Lower lobe of right lung (tissue), 2 donors: ENCODE results near the gene SLC24A3. TPM values are rescaled to one million over a fixed set of nuclear protein-coding genes. Genes with fewer than 3 reads are reported as not detected.

Source experiments
- ATAC-seq, 2 donors: fragments of 200-7000 bp; cut with Tn5 transposase; one replicate each; pipeline ENCODE4 v1.9.1; 2020 to 2022; ENCODE audit warnings: mild to moderate bottlenecking in 2 of 2, moderate library complexity in 2 of 2
- DNase-seq: peaks from one replicate; pipeline ENCODE4 v3.0.0-alpha.2; 2020
- H3K27ac ChIP-seq: fragments of 200-600 bp; one replicate; pipeline ENCODE4 v1.8.0; 2022
- H3K27me3 ChIP-seq: fragments of 200-600 bp; one replicate; pipeline ENCODE4 v1.8.0; 2022; ENCODE audit warnings: low read depth
- H3K36me3 ChIP-seq: fragments of 200-600 bp; one replicate; pipeline ENCODE4 v1.8.0; 2022; ENCODE audit warnings: mild to moderate bottlenecking
- H3K4me1 ChIP-seq: fragments of 200-600 bp; one replicate; pipeline ENCODE4 v1.8.0; 2022
- H3K4me3 ChIP-seq: fragments of 200-600 bp; one replicate; pipeline ENCODE4 v1.8.0; 2022; ENCODE audit warnings: mild to moderate bottlenecking
- H3K9me3 ChIP-seq: fragments of 200-600 bp; one replicate; pipeline ENCODE4 v1.8.0; 2022
- CTCF ChIP-seq: fragments of 200-600 bp; IDR thresholded peaks from one replicate; pipeline ENCODE4 v1.8.0; 2022; ENCODE audit warnings: antibody characterized with exemption, mild to moderate bottlenecking
- intact Hi-C: fragments of 100-400 bp; cut with DNase I; formaldehyde crosslinking; loops from one replicate; pipeline ENCODE4 v1.11.0; 2022
- total RNA-seq: library from RNA; stranded (reverse); fragmentation: NEBNext Ultra II Directional; extraction: Animal tissue kit (Norgen Biotek cat#: 25700); gene quantifications from one replicate; pipeline ENCODE4 v1.2.1, GENCODE V29; 2021
- donor health status: DM: no; HTN: yes; CAD: no; lungs with severe emphysema.

The SLC24A3 gene
- total RNA-seq, 1 donor from 2014 or later: 7.9 TPM

DNA sequence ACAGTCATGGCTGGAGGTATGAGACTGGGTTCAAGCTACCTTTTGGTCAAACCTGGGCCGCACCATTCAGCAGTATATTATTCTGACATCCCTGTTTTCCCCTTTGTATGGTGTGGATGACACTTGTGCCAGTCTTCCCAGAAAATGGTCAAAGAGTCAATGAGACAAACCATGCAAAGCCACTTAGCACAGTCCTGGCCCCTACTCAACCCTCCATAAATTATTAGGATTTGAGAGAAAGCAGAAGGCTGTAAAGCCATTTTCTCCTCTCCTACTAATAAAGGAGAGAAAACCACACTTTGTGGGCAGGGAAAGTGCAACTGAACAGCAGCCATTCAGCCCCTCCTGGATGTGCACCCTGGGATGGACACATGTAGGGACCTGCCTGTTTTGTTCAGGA lies 236.2 kb downstream of the SLC24A3 start:
- H3K4me3 ChIP-seq: no peak overlapping the region
- peaks cover 1% of the 10 kb centered on the region for H3K9me3 ChIP-seq
- no peaks in the 10 kb centered on the region for H3K36me3 ChIP-seq
- no peak for ATAC-seq
- no peak for TF ChIP-seq CTCF
- H3K4me1 ChIP-seq: peaks cover 6% of the 10 kb centered on the region
- DNase-seq: no peak
- intact Hi-C loops: no loop called here
- no peaks in the 10 kb centered on the region for H3K27me3 ChIP-seq
- H3K27ac ChIP-seq: no peak overlapping the region

DNA sequence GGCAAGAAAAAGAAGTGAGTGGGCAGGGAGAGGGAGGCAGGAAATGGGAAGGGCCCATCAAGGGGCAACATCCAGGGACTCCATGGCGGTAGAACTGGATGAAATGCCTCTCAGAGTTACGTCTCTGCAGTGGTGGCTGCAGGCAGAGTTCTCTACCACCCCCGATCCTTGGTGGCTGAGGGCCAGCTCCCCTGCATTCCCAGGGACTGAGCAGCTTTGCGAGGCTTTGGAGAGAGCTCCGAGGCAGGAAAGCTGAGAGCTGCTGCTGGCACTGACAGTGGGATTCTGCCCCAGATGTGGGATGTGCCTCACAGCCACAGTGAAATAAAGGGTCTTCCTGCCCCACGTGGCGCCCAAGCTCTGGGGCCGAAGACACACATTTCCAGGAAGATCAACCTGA lies 236.6 kb downstream of the SLC24A3 start:
- Histone ChIP-seq H3K27me3 (no peaks in the 10 kb centered on the region), H3K27ac (no peak overlapping the region), H3K4me3 (no peak overlapping the region), H3K36me3 (no peaks in the 10 kb centered on the region), H3K4me1 (peaks cover 6% of the 10 kb centered on the region), H3K9me3 (no peaks in the 10 kb centered on the region)
- intact Hi-C loops: no loop called here
- no peak for TF ChIP-seq CTCF
- ATAC-seq (no peak), DNase-seq (no peak)

- Histone ChIP-seq H3K27me3 (no peaks in the 10 kb centered on the region), H3K4me3 (no peak overlapping the region), H3K4me1 (peaks cover 6% of the 10 kb centered on the region), H3K9me3 (no peaks in the 10 kb centered on the region), H3K36me3 (no peaks in the 10 kb centered on the region), H3K27ac (no peak overlapping the region)
- intact Hi-C loops: no loop called here
- TF ChIP-seq CTCF: no peak
- no peak for DNase-seq
- no peak for ATAC-seq
Measured at GRCh38 chr20:19451231-19451922, 238.9 kb downstream of the SLC24A3 start.

- H3K36me3 ChIP-seq: no peaks in the 10 kb centered on the region
- H3K9me3 ChIP-seq: no peaks in the 10 kb centered on the region
- ATAC-seq: no peak
- TF ChIP-seq CTCF: no peak
- no peak for DNase-seq
- H3K4me1 ChIP-seq: peaks cover 6% of the 10 kb centered on the region
- no peaks in the 10 kb centered on the region for H3K27me3 ChIP-seq
- intact Hi-C loops: no loop called here
- H3K4me3 ChIP-seq: no peak overlapping the region
- no peak overlapping the region for H3K27ac ChIP-seq
Measured at GRCh38 chr20:19451923-19452295, 239.5 kb downstream of the SLC24A3 start.

- DNase-seq: no peak
- H3K4me1 ChIP-seq: peaks cover 6% of the 10 kb centered on the region
- no peak overlapping the region for H3K4me3 ChIP-seq
Measured at GRCh38 chr20:19453410-19453809, 241.0 kb downstream of the SLC24A3 start.

More at GRCh38 chr20:19453410-19453809, 241.0 kb downstream of the SLC24A3 start:
- ATAC-seq: no peak
- intact Hi-C loops: no loop called here
- no peaks in the 10 kb centered on the region for H3K9me3 ChIP-seq
- no peaks in the 10 kb centered on the region for H3K36me3 ChIP-seq
- H3K27ac ChIP-seq: no peak overlapping the region
- H3K27me3 ChIP-seq: no peaks in the 10 kb centered on the region
- no peak for TF ChIP-seq CTCF
